LHCN-M2 (cell line): ENCODE measurements around the gene ATP6V0D1. TPM values are rescaled to one million over a fixed set of nuclear protein-coding genes. Genes with fewer than 3 reads are reported as not detected.
"Not testable (repeated sequence)": the region's sequence is repeated elsewhere in the genome, so short reads cannot be mapped to it uniquely, and the experiment has no call there.

Source experiments
- DNase-seq: peaks from one replicate; pipeline ENCODE4 v3.0.0-alpha.2; 2012; ENCODE audit warnings: low read depth
- polyA plus RNA-seq: library from polyadenylated mRNA; unstranded; fragments of >200 nt; gene quantifications from one replicate; pipeline ENCODE4 v1.2.1, GENCODE V29; 2012; ENCODE audit warnings: missing spikeins
- total RNA-seq: library from RNA; depleted of rRNA; stranded (reverse); fragments of >200 nt; gene quantifications from 2 replicates; pipeline ENCODE4 v1.2.3, GENCODE V29; 2014; rRNA removed

The ATP6V0D1 gene
- total RNA-seq = 147 and 156 TPM in 2 replicates
- 196 TPM for polyA plus RNA-seq

DNA sequence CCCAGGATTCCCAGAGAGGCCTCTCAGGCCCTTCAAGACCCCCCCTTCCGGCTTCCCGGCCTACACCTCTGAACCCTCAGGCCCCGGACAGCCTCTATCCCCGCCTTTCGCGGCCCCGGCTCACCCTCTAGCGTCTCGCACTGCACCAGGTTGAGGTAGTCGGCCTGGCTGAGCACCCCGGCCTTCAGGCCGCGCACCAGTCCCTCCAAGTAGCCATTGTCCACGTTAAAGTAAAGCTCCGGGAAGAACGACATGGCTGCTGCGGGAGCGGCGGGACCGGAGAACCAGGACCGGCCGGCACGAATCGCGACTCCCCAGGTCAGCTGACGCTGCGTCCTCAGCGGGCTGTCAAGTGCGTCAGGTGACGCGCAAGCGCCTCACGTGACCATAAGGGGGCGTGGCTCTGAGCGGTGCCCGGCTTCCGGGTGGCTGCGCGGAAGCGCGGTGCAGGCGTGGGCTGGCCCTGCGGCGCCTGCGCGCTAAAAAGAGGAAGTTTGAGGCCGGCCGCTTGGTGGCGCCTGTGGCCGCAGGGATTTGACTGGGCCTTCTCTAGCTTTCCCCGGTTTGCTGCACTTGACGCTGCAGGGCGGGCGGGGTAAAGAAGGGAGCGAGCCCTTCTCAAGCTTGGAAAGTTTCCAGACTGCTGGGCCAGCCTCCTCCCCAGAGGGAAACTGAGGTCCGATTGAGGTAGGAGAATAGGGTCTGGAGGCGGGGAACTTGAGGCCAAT is at the start of gene ATP6V0D1:
ATP6V0D1 (minus strand) TSS at position 325 of the 728 bp plus-strand sequence; CDS start at position 254, 71 bp downstream.
- peak; percentile 96 for DNase-seq

DNA sequence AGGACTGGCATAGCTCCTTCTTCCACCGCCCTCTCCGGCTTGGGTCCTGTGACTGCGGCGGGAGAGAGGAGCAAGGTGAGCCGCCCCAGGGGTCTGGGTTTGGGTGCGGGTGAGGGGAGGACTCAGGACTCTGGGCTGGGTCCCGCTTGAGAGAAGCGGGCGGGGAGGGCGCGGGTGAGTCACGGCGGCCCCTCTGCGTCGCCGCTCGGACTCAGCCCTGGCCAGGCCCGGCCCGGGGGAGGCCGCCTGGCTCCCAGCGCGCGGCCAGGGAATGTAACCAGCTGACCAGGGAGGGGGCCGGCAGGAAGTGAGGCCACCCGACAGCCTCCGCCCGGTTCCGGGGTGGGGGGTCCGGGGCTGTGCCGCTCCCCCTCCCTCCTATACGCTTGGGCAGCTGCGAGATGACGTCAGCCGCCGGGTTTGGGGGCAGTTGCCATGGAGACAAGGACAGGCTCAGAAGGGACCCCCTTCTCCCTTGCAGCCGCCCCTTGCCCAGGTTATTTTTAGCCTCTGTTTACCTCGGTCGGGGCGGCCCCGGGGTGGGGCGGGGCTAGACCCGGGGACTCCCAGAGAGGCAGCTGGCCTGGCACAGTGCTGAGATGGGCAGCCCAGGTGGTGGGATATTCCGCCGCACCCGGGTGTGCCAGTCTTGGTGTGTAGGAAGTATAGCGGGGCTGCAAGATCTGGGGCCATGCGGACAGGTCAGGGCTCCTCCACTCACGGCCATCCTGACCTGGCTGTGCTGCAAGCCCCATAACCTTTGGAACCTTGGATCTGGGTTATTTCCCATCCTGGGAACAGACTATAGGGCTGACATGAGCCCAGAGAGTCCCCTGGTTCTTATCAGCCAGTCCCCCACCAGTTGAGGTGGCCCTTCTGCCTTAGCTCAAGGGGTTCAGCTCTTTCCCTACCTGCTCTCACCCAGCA is 49.3 kb upstream of the ATP6V0D1 start:
- peak; percentile 73 for DNase-seq

DNA sequence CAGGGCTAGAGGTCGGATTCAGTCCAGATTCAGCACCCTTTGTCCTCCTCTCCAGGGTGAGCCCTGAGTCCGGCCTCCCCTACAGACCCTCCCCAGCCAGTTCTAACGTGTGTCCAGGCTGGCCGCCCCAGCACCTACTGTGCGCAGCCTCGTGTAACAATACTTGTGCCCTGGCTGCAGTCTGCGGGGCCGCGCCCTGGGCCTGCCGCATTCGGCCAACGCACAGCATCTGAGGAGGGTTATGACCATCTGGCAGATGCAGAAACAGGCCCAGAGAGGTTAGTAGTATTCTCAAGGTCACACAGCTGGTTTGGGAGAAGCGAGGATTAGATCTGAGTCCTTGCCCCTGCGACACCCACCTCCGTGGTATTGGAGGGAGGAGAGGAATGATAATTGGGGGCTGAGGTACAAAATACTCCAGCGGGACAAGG is 48.6 kb upstream of the ATP6V0D1 start:
- DNase-seq = peak; percentile 39

DNA sequence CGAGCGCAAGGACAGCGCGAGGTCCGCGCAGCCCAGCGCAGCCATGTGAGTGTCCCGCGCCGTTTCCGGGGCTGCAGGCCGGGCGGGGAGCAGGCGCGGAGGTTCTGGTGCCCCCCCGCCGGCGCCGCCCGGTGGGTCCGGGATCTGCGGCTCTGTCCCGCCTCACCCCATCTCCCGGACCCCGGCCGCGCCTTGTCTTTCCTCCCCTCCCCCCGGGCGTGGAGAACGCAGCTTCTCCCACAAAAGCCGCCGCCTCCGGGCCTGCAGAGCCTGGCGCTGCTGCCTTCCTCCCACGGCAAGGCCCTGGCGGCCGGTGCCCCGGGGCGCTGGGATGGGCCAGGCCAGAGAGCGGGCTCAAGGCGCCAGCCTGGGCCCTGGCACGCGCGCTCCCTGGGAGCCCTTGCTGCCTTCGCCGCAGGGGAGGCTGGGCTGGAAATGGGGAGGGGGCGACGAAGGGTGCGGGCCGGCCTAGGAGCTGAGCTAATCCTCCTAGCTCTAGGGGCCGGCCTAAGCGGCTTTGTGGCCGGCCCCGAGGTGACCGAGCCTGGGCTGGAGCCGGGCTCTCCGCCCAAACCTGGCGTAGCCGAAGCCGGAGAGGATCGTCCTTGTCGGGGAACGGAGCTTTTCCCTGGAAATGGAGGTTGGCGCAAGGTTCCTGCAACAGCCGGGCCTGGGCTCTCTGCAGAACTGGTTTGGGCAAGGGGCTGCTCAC is 48.1 kb upstream of the ATP6V0D1 start:
- DNase-seq = peak; percentile 31

DNA sequence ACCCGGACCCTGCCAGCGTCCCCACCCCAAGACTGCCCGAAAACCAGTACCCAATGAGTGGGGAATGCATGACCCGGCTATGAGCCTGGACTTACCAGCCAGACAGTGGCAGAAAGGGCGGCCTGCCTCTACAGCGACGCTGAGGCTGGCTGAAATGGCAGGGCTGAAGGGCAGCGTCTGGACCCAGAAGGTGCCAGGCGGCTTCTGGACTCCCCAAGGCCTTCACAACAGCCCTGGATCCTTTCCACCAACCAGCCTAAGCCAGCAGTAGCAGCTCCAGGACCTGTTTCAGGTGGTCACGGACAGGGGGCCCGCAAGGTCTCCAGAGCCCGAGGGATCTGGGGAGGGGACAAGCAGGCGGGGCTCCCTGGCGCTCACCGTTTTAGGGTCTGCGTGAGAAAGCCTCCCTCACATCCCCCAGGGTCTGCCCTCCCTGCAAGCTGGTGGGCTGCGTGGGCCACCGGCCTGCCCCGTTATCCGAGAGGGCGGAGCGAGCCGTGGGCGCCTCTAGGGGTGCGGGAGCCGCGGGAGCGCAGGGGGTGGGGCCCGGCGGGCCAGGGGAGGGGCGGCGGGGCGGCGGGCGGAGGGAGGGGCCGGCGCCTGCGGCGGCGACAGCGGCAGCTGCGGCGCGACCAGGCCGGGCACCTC is 47.4 kb upstream of the ATP6V0D1 start, which contains the start of gene RIPOR1:
RIPOR1 (plus strand) TSS at position 608 of the 648 bp plus-strand sequence. CDS start 9,618 bp downstream, outside the sequence.
- DNase-seq = peak; percentile 24

DNA sequence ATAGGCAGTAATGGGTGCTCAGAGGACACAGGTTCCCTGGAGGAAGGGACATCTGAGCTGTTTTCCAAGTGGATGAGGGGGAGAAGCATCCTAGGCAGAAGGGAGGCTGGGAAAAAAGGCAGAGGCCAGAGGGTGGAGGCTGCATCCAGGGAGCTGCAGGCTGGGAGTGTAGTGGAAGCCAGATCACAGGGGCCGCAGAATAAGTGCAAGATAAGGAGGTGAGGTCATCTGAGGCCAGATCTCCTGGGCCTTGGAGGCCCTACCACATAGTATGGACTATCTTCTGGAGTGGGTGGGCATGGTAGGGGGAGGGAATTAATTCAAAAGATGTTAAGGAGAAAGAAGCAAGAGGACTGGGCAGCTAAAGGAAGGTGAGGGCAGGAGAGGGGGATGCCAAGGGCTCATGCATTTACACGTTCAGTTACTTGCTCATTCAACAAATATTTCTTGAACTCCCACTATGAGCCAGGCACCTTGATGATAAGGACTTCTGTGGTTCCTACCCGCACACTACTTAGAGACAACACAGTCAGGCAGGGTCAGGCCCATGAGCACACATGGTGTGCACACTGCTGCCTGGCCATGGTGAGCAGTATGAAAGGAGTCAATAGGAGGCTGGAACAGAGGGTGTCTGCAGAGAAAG is 45.3 kb upstream of the ATP6V0D1 start:
- no peak for DNase-seq

DNA sequence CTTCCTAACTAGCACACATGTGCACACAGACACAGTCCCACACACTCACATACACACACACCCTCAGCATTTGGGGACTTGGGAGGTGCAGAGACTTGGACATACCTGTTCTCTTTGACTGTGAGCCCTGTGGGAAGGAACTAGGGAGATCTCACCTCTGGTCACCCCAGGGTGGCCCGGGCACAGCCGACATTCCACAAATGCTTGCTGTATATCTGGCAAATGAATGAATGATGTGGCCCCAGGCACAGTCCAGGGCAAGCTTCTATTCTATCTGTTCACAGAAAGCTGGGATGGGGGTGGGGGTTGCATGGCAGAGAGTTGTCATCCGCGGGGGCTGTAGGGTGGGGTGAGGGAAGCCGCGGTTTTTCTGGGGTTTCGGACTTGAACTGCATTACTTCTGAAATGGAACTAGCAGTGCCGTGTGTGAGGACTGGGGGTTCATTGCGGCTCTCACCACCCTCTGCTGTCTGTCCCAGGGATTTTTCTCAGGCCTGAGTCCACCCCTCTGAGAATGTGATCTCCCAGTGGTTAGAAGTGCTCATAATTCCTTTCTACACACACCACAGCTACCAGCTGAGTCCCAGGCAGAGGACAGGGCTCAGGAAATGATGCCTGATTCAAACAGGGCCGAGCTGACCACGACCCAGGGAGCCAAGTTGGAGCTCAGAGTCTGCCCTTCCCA is 44.4 kb upstream of the ATP6V0D1 start:
- peak; percentile 62 for DNase-seq

DNA sequence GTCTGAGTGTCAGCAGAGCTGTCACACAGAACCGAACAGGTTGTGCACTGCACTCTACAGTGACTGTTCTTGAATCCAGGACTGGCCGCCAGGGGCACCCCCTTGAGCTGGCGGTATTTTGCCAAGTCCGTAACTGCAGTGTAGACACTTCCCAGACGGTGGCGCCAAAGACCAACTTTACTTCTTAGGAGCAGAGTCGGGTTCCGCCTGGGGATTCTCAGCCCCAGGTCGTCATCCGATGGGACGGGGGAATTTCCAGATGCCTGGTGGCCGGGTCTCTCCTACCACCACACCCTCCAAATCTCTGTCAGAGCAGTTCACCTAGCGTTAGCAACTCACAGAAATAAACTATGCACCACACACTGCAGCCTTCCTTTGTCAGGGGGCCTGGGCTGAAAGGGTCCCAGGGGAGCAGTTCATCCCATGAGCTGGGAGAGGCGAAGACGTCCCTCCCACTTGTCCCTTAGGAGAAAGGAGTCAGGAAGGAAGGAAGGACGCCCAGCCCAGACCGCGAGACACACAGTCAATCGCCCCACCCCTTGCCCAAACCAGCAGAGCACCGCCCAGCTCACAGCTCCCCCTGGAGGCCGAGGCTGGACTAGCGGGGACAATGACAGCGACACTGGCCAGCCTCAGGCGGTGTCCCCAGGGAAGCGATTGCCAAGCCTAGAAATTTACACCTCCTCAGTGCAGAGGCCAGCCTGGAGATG is 40.3 kb upstream of the ATP6V0D1 start:
- peak; percentile 92 for DNase-seq

DNA sequence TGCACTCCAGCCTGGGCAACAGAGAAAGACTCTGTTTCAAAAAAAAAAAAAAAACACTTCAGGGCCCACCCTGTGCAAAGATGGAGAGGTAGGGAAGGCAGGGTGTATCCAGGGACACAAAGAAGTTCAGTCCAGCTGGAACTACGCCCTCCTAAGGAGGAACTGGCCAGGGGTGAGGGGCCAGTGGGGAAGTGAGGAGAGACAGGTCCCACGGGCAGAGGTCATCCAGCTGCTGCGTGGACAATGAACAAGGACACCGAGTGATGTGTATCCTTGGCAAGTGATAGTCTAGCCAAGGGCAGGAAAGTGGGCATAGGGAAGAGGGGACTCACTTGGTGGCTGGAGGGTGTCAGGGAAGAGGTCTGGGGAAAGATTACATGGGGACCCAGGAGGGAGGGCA is 38.3 kb upstream of the ATP6V0D1 start:
- no peak for DNase-seq

DNA sequence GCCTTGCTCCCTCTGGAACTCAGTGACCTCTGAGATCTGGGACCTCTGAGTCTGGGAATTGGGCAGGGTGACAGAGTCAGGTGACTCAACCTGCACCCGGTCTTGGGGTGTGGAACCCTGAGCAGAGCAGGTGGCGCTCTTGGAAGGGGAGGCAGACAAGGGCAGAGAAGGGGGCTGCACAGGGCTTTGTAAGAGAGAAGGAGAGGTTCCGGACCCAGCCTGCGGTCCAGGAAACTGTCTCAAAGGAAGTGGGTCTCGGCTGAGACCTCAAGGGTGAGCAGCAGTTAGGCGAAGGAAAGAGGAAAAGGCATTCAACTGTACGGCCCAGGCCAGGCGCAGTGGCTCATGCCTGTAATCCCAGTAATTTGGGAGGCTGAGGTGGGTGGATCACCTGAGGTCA is 37.7 kb upstream of the ATP6V0D1 start:
- no peak for DNase-seq

DNA sequence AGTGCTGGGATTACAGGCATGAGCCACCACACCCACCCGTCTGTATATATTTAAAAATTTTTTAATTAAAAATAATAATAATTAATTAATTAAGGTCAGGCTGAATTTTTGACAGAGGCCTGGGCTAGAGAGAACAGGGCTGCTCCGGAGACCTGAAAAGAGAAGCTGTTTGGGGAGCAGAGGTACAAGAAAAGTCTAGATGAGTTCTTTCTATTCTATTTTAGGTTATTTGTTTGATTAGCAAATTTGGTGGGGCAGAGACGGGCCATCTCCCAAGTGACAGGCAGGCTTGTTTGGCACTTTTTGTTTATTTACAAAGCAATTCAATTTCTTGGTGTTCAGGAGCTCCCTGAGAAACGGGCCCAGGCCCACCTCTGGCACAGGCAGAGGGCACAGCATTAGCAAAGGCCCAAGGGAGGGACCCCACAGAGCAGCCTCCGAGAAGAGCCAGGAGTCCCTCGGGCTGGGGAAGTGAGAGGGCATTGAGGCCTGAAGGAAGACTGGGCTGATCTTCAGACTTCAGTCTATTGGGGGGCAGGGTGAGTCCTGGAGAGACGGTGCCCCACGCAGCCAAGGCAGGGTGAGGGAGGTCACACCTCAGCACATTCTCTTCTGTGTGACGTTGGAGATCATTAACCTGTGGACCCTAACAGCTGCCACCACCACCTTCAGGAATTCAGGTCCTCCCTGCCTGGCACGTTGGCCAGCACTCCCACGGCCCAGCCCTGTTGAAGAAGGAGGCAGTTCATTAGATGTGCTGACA is 36.9 kb upstream of the ATP6V0D1 start:
- DNase-seq = no peak

DNA sequence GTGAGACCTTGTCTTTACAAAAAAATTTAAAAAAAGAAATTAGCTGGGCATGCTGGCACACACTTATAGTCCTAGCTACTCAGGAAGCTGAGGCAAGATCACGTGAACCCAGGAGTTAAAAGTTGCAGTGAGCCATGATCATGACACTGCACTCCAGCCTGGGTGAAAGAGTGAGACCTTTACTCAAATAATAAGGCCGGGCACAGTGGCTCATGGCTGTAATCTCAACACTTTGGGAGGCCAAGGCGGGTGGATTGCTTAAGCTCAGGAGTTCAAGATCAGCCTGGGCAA is 36.1 kb upstream of the ATP6V0D1 start:
- no peak for DNase-seq

DNA sequence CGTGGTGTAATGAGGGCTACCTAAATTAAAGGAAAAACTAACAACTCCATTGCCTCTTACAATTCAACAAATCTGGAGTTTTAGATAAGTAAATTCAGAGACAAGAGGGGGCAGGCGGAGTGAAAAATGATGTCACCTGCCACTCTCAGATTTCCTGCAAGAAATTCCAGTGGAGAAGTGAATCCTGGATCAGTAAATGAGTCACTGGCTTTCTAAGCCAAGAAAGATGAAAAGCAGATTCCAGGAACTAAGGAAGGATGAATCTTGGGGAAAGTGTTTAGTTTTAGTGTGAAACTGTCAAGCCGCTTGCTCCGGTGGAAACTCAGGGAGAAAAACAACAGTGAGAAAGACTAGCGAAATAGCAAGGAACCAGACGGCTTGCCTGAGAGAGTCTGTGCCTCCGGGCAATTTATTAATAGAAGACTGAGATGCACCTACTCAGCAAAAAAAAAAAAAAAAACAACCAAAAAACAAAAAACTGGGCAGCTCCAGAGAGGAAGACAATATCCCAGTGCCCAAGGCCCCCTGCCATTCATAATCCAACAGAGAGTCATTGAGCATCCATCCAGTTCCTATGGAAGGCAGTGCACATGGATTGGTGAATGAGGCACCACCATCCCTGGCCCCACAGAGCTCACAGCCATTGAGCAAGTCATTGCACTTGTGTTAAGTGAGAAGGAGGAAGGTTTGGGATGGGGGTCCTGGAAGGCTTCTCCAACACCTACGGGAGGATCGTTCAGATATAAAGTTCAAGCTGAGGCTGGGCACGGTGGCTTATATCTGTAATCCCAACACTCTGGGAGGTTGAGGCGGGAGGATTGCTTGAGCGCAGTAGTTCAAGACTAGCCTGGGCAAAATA is 35.6 kb upstream of the ATP6V0D1 start:
- DNase-seq = peak; percentile 64

DNA sequence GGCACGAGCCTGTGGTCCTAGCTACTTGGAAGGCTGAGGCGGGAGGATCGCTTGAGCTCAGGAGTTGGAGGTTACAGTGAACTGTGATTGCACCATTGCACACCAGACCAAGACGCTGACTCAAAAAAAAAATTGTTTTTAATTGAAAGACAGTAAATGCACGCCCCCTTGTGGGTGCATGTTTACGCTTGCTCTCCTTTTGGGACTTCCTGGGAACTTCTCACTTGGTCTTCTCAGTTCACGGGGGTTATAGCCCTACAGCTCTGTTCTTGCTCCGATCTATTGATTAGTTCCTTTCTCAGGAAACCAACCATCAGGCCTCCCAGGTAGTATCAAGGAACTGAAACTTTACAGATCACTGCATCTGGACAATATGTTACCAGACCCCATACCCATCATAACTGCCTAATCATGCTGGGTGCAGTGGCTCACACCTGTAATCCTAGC is 33.4 kb upstream of the ATP6V0D1 start:
- peak; percentile 82 for DNase-seq

DNA sequence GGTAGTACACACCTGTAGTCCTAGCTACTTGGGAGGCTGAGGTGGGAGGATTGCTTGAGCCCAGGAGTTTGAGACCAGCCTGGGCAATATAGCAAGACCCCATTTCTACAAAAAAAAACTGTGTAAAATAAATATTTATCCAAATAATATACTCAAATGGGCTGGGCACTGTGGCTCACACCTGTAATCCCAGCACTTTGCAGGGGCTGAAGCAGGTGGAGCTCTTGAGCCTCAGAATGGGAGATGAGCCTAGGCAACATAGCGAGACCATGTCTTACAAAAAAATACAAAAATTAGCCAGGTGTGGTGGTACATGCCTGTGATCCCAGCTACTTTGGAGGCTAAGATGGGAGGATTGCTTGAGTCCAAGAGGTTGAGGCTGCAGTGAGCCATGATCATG is 32.9 kb upstream of the ATP6V0D1 start:
- DNase-seq = not testable (repeated sequence)

DNA sequence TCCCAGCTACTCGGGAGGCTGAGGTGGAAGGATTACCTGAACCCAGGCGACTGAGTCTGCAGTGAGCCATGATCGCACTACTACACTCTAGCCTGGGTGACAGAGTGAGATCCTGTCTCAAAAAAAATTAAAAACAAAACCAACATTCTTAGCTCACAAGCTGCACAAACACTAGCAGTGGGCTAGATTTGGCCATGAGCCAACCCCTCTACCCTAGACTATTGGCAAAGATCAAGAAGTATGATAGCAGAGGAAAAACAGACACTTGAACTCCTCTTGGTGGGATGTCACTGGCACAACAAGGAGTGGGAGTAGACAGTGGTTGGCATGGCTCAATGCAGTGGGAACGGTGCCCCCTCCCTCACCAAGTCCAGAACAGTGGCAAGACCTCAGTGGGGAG is 28.1 kb upstream of the ATP6V0D1 start:
- DNase-seq = no peak

DNA sequence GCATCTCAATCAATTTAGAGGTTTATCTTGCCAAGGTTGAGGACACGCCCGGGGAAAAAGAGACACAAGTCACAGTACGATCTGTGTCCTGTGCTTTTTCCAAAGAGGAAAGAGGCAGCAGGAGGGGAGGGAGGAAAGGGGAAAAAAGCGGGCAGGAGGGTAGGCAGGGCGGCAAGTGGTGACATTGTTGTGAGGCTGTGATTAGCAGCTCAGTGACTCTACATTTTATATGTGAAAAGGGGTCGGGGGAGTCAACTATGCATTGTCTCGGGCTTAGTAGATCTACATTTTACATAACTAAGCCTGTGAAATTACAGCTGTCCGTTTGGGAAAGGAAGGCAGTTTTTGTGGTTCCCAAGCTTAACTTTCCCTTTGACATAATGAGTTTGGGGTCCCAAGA is 25.5 kb upstream of the ATP6V0D1 start:
- no peak for DNase-seq
